Neural progenitor cell (in vitro differentiated cells): ENCODE measurements around the gene PDAP1. TPM values are rescaled to one million over a fixed set of nuclear protein-coding genes. Genes with fewer than 3 reads are reported as not detected.

ENCODE experiments used
- DNase-seq: peaks from one replicate; pipeline ENCODE4 v3.0.0-alpha.2; 2016; ENCODE audit warnings: low spot score
- H2AFZ ChIP-seq: fragments of 200-600 bp; sonication (generic); replicated peaks from 2 replicates; pipeline ENCODE4 v1.6.1; 2016; ENCODE audit warnings: antibody characterized with exemption
- H3F3A ChIP-seq: fragments of 200-600 bp; sonication (generic); 2 replicates; pipeline ENCODE4 v1.6.1; 2016; ENCODE audit warnings: antibody characterized with exemption, low read depth
- H3K27ac ChIP-seq: fragments of 200-600 bp; sonication (generic); 2 replicates; pipeline ENCODE4 v1.5.1; 2016; ENCODE audit warnings: mild to moderate bottlenecking
- H3K27me3 ChIP-seq: fragments of 200-600 bp; sonication (generic); 2 replicates; pipeline ENCODE4 v1.6.1; 2016; ENCODE audit warnings: mild to moderate bottlenecking, moderate library complexity
- H3K36me3 ChIP-seq: fragments of 200-600 bp; sonication (generic); 2 replicates; pipeline ENCODE4 v1.5.1; 2016
- H3K4me1 ChIP-seq: fragments of 200-600 bp; sonication (generic); 2 replicates; pipeline ENCODE4 v1.6.1; 2016; ENCODE audit warnings: mixed run types
- H3K4me2 ChIP-seq: fragments of 200-600 bp; sonication (generic); 2 replicates; pipeline ENCODE4 v1.6.1; 2016
- H3K4me3 ChIP-seq: fragments of 200-600 bp; sonication (generic); 2 replicates; pipeline ENCODE4 v1.5.1; 2016
- H3K79me2 ChIP-seq: fragments of 200-600 bp; sonication (generic); 2 replicates; pipeline ENCODE4 v1.6.1; 2016; ENCODE audit warnings: low read depth
- H3K9ac ChIP-seq: fragments of 200-600 bp; sonication (generic); 2 replicates; pipeline ENCODE4 v1.6.1; 2016
- H3K9me3 ChIP-seq: fragments of 200-600 bp; sonication (generic); 2 replicates; pipeline ENCODE4 v1.5.1; 2016; ENCODE audit warnings: low read depth
- H4K20me1 ChIP-seq: fragments of 200-600 bp; sonication (generic); 2 replicates; pipeline ENCODE4 v1.6.1; 2016; ENCODE audit warnings: low read depth
- H3K27ac Mint-ChIP-seq: 3 replicates; pipeline ENCODE4 v1.8.0; 2021; ENCODE audit warnings: mixed read lengths
- H3K27me3 Mint-ChIP-seq: 2 replicates; pipeline ENCODE4 v1.8.0; 2022; ENCODE audit warnings: low read depth, mild to moderate bottlenecking, inconsistent platforms, moderate library complexity, mixed read lengths; ENCODE audit not compliant: insufficient read depth
- H3K36me3 Mint-ChIP-seq: 3 replicates; pipeline ENCODE4 v1.8.0; 2021; ENCODE audit warnings: mixed read lengths
- H3K4me1 Mint-ChIP-seq: 3 replicates; pipeline ENCODE4 v1.8.0; 2021; ENCODE audit warnings: mixed read lengths
- H3K4me3 Mint-ChIP-seq: 3 replicates; pipeline ENCODE4 v1.8.0; 2021; ENCODE audit warnings: mild to moderate bottlenecking, moderate library complexity, mixed read lengths
- H3K9me3 Mint-ChIP-seq: 3 replicates; pipeline ENCODE4 v1.8.0; 2020; ENCODE audit warnings: mixed read lengths
- CTCF ChIP-seq: fragments of 200-600 bp; sonication (generic); IDR thresholded peaks from 2 replicates; pipeline ENCODE4 v1.5.1; 2017; ENCODE audit warnings: antibody characterized with exemption, mild to moderate bottlenecking
- EZH2 ChIP-seq: fragments of 200-600 bp; sonication (generic); IDR thresholded peaks from 2 replicates; pipeline ENCODE4 v1.6.1; 2017; ENCODE audit warnings: antibody characterized with exemption, mild to moderate bottlenecking, moderate library complexity
- EZH2phosphoT487 ChIP-seq: fragments of 200-600 bp; sonication (generic); IDR thresholded peaks from 2 replicates; pipeline ENCODE4 v1.6.1; 2017; ENCODE audit warnings: antibody characterized with exemption
- total RNA-seq: library from RNA; depleted of rRNA; stranded (reverse); fragments of >200 nt; gene quantifications from 2 replicates; pipeline ENCODE4 v1.2.3, GENCODE V29; 2015; ENCODE audit warnings: low replicate concordance

Gene PDAP1
- total RNA-seq, 1 donor from 2014 or later = 136 TPM

- H3K27ac Mint-ChIP-seq = no peak overlapping the region
Measured at GRCh38 chr7:99422625-99423024, 14.2 kb upstream of the PDAP1 start.

GRCh38 chr7:99422186-99422585 is 13.8 kb upstream of the PDAP1 start:
- Histone ChIP-seq H3F3A (peaks cover 4% of the 10 kb centered on the region), H3K27ac (no peak overlapping the region), H3K4me2 (no peak overlapping the region), H3K4me1 (no peaks in the 10 kb centered on the region), H3K36me3 (no peaks in the 10 kb centered on the region), H2AFZ (no peak overlapping the region), H3K9me3 (no peaks in the 10 kb centered on the region), H3K9ac (no peak overlapping the region), H3K79me2 (no peaks in the 10 kb centered on the region), H4K20me1 (peaks cover 16% of the 10 kb centered on the region), H3K4me3 (no peak overlapping the region), H3K27me3 (no peaks in the 10 kb centered on the region)
- no peak for DNase-seq
- Mint-ChIP-seq H3K36me3 (peaks cover 14% of the 10 kb centered on the region), H3K4me1 (no peaks in the 10 kb centered on the region), H3K27me3 (no peaks in the 10 kb centered on the region), H3K27ac (no peak overlapping the region), H3K4me3 (no peak overlapping the region), H3K9me3 (no peaks in the 10 kb centered on the region)
- TF ChIP-seq EZH2 (no peak), EZH2phosphoT487 (no peak), CTCF (no peak)

More at GRCh38 chr7:99422625-99423024, 14.2 kb upstream of the PDAP1 start:
- no peaks in the 10 kb centered on the region for H3K27me3 Mint-ChIP-seq
- Histone ChIP-seq H4K20me1 (peaks cover 16% of the 10 kb centered on the region), H3K27ac (no peak overlapping the region), H3K4me2 (no peak overlapping the region), H3K4me1 (no peaks in the 10 kb centered on the region), H3K9ac (no peak overlapping the region), H3F3A (no peaks in the 10 kb centered on the region), H3K79me2 (no peaks in the 10 kb centered on the region), H3K4me3 (no peak overlapping the region), H3K36me3 (no peaks in the 10 kb centered on the region), H3K9me3 (no peaks in the 10 kb centered on the region), H3K27me3 (no peaks in the 10 kb centered on the region), H2AFZ (no peak overlapping the region)
- DNase-seq = no peak
- peaks cover 10% of the 10 kb centered on the region for H3K36me3 Mint-ChIP-seq
- no peaks in the 10 kb centered on the region for H3K9me3 Mint-ChIP-seq
- TF ChIP-seq EZH2phosphoT487 (no peak), CTCF (no peak), EZH2 (no peak)
- H3K4me1 Mint-ChIP-seq = no peaks in the 10 kb centered on the region
- no peak overlapping the region for H3K4me3 Mint-ChIP-seq

GRCh38 chr7:99420986-99421385 is 12.6 kb upstream of the PDAP1 start:
- H3K27me3 ChIP-seq = no peaks in the 10 kb centered on the region
- H3K27ac Mint-ChIP-seq = no peak overlapping the region
- H3K4me2 ChIP-seq = no peak overlapping the region
- DNase-seq = no peak
- no peaks in the 10 kb centered on the region for H3K36me3 ChIP-seq
- H3K9me3 ChIP-seq = no peaks in the 10 kb centered on the region
- no peaks in the 10 kb centered on the region for H3K9me3 Mint-ChIP-seq
- no peaks in the 10 kb centered on the region for H3K4me1 ChIP-seq
- peaks cover 6% of the 10 kb centered on the region for H3F3A ChIP-seq
- H3K27ac ChIP-seq = no peak overlapping the region
- no peak overlapping the region for H3K9ac ChIP-seq
- H3K4me3 Mint-ChIP-seq = no peak overlapping the region
- H3K36me3 Mint-ChIP-seq = peaks cover 18% of the 10 kb centered on the region
- H2AFZ ChIP-seq = no peak overlapping the region
- no peaks in the 10 kb centered on the region for H3K79me2 ChIP-seq
- TF ChIP-seq EZH2phosphoT487 (no peak), CTCF (no peak), EZH2 (no peak)
- peaks cover 16% of the 10 kb centered on the region for H4K20me1 ChIP-seq
- no peaks in the 10 kb centered on the region for H3K4me1 Mint-ChIP-seq
- H3K4me3 ChIP-seq = no peak overlapping the region
- no peaks in the 10 kb centered on the region for H3K27me3 Mint-ChIP-seq
